KOPT-K1 (cell line): ENCODE results near the gene EXOSC1.
A peak's percentile ranks its signal among the peaks of the same experiment; 100 is the strongest.
"Not testable (repeated sequence)": the region's sequence is repeated elsewhere in the genome, so short reads cannot be mapped to it uniquely, and the experiment has no call there.

Source experiments
- H3K27ac ChIP-seq: fragments of 200-600 bp; sonication (generic); 2 replicates; pipeline ENCODE4 v1.5.1; 2016; ENCODE audit warnings: antibody characterized with exemption, mild to moderate bottlenecking, low read depth, low read length; ENCODE audit not compliant: poor library complexity, severe bottlenecking
- H3K36me3 ChIP-seq: fragments of 200-600 bp; sonication (generic); 2 replicates; pipeline ENCODE4 v1.5.1; 2017; ENCODE audit warnings: antibody characterized with exemption, mild to moderate bottlenecking, low read length, moderate library complexity; ENCODE audit not compliant: insufficient read depth
- H3K9me3 ChIP-seq: fragments of 200-600 bp; sonication (generic); 2 replicates; pipeline ENCODE4 v1.5.1; 2017; ENCODE audit warnings: antibody characterized with exemption, low read length, mild to moderate bottlenecking; ENCODE audit not compliant: insufficient read depth, poor library complexity, severe bottlenecking

Gene EXOSC1

GRCh38 chr10:97445722-97446639, at the start of gene EXOSC1, which contains the start of gene ZDHHC16:
TSS of gene EXOSC1 (minus strand) at chr10:97446006. CDS start at chr10:97445985, 21 bp downstream.
TSS of gene ZDHHC16 (plus strand) at chr10:97446175. CDS start at chr10:97451676, 5,501 bp downstream.
- H3K9me3 ChIP-seq: no peaks in the 10 kb centered on the region
- peak within 1 kb of the TSS; percentile 57 for H3K27ac ChIP-seq
- peaks cover 50% of the 10 kb centered on the region for H3K36me3 ChIP-seq

GRCh38 chr10:97494863-97495506, 49.2 kb upstream of the EXOSC1 start:
- Histone ChIP-seq H3K27ac (no peak overlapping the region), H3K36me3 (peaks cover 20% of the 10 kb centered on the region), H3K9me3 (no peaks in the 10 kb centered on the region)

GRCh38 chr10:97494151-97494550, 48.3 kb upstream of the EXOSC1 start:
- Histone ChIP-seq H3K27ac (no peak overlapping the region), H3K36me3 (peaks cover 20% of the 10 kb centered on the region)

GRCh38 chr10:97490592-97490991, 44.8 kb upstream of the EXOSC1 start:
- H3K36me3 ChIP-seq: peaks cover 28% of the 10 kb centered on the region
- no peak overlapping the region for H3K27ac ChIP-seq
- H3K9me3 ChIP-seq: no peaks in the 10 kb centered on the region

More at GRCh38 chr10:97494151-97494550, 48.3 kb upstream of the EXOSC1 start:
- H3K9me3 ChIP-seq: no peaks in the 10 kb centered on the region

- Histone ChIP-seq H3K9me3 (no peaks in the 10 kb centered on the region), H3K36me3 (peaks cover 50% of the 10 kb centered on the region), H3K27ac (no peak overlapping the region)
These were observed 40.0 kb upstream of the EXOSC1 start for GRCh38 chr10:97485647-97486281.

- Histone ChIP-seq H3K9me3 (no peaks in the 10 kb centered on the region), H3K27ac (no peak overlapping the region), H3K36me3 (peaks cover 68% of the 10 kb centered on the region)
These were observed 38.1 kb upstream of the EXOSC1 start for GRCh38 chr10:97483921-97484320.

- H3K9me3 ChIP-seq: no peaks in the 10 kb centered on the region
- H3K27ac ChIP-seq: no peak overlapping the region
- peaks cover 72% of the 10 kb centered on the region for H3K36me3 ChIP-seq
These were observed 37.7 kb upstream of the EXOSC1 start for GRCh38 chr10:97483506-97483905.

GRCh38 chr10:97482381-97482780, 36.6 kb upstream of the EXOSC1 start:
- H3K9me3 ChIP-seq: no peaks in the 10 kb centered on the region
- H3K36me3 ChIP-seq: peaks cover 80% of the 10 kb centered on the region
- no peak overlapping the region for H3K27ac ChIP-seq

- Histone ChIP-seq H3K9me3 (no peaks in the 10 kb centered on the region), H3K27ac (no peak overlapping the region), H3K36me3 (peaks cover 90% of the 10 kb centered on the region)
These were observed 35.3 kb upstream of the EXOSC1 start for GRCh38 chr10:97481071-97481470.

- H3K36me3 ChIP-seq: peaks cover 92% of the 10 kb centered on the region
- no peak overlapping the region for H3K27ac ChIP-seq
- no peaks in the 10 kb centered on the region for H3K9me3 ChIP-seq
These were observed 34.1 kb upstream of the EXOSC1 start for GRCh38 chr10:97479939-97480338.

- H3K36me3 ChIP-seq: peaks cover 92% of the 10 kb centered on the region
- not testable (repeated sequence) for H3K9me3 ChIP-seq, H3K27ac ChIP-seq
These were observed 33.6 kb upstream of the EXOSC1 start for GRCh38 chr10:97479410-97479809.

- no peaks in the 10 kb centered on the region for H3K9me3 ChIP-seq
- H3K36me3 ChIP-seq: peaks cover 100% of the 10 kb centered on the region
- no peak overlapping the region for H3K27ac ChIP-seq
These were observed 30.3 kb upstream of the EXOSC1 start for GRCh38 chr10:97475936-97476594.

- Histone ChIP-seq H3K27ac (no peak overlapping the region), H3K36me3 (peaks cover 100% of the 10 kb centered on the region), H3K9me3 (no peaks in the 10 kb centered on the region)
These were observed 29.1 kb upstream of the EXOSC1 start for GRCh38 chr10:97474918-97475317.

GRCh38 chr10:97468781-97469180, 23.0 kb upstream of the EXOSC1 start:
- peaks cover 100% of the 10 kb centered on the region for H3K36me3 ChIP-seq

GRCh38 chr10:97468162-97468561, 22.4 kb upstream of the EXOSC1 start:
- Histone ChIP-seq H3K27ac (no peak overlapping the region), H3K9me3 (no peaks in the 10 kb centered on the region), H3K36me3 (peaks cover 100% of the 10 kb centered on the region)

More at GRCh38 chr10:97468781-97469180, 23.0 kb upstream of the EXOSC1 start:
- H3K9me3 ChIP-seq, H3K27ac ChIP-seq: not testable (repeated sequence)
